ENCODE results near the gene IL1RAPL2. TPM values are rescaled to one million over a fixed set of nuclear protein-coding genes. Genes with fewer than 3 reads are reported as not detected.
A peak's percentile ranks its signal among the peaks of the same experiment; 100 is the strongest.
"Not testable (repeated sequence)": the region's sequence is repeated elsewhere in the genome, so short reads cannot be mapped to it uniquely, and the experiment has no call there.

IL1RAPL2 gene
- total RNA-seq, 1 donor from 2014 or later: 1.8 TPM

DNA sequence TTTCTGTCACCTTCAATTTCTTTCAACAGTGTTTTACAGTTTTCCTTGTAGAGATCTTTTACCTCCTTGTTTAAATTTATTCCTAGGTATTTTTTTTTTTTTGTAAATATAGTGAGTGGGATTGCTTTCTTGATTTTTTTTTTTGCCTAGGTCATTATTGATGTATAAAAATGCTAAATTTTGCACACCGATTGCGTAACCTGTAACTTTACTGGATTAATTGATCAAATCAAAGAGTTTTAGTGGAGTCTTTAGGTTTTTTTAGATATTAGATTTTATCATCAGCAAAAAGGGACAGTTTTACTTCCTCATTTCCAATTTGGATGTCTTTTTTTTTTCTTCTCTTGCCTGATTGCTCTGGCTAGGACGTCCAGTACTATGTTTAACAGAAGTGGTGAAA, 613.6 kb downstream of the IL1RAPL2 start:
- DNase-seq: no peak

DNA sequence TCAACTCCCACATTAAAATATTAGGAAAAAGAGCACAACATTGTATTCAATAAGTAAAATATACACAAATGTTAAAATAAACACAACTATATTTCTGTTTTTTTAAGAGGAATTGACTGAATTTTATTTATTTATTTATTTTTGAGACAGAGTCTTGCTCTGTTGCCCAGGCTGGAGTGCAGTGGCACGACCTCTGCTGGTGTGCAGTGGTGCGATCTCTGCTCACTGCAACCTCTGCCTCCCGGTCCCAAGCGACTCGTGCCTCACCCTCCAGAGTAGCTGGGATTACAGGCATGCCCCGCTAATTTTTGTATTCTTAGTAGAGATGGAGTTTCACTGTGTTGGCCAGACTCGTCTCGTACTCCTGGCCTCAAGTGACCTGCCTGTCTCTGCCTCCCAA, 623.1 kb downstream of the IL1RAPL2 start:
- DNase-seq: no peak

DNA sequence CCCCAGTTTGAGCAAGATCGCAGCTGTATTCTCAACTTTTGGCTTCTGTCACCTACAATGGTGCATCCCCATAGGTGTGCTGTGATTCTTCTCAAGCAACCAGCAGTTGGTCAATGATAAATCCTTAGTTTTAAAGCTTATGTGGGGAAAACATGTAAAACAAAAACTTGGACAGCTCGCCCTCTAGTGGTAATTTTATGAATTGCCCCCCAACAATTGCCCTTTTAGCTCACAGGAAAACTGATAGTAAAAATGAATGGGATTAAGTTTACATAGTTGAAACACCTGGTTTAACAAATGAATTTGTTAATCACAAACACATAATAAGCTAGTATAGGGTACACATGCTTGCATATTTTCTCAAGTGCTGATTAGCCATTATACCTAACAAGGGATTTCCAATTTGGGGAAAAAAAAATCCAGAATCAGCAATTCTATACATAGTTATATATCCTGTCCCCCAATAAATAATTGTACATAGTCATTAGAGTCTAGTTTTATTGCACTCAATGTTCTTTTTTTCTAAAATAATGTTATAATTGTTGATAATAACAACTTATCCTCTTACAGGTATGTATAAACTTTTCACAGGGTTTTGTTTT, 624.4 kb downstream of the IL1RAPL2 start:
- DNase-seq: no peak

DNA sequence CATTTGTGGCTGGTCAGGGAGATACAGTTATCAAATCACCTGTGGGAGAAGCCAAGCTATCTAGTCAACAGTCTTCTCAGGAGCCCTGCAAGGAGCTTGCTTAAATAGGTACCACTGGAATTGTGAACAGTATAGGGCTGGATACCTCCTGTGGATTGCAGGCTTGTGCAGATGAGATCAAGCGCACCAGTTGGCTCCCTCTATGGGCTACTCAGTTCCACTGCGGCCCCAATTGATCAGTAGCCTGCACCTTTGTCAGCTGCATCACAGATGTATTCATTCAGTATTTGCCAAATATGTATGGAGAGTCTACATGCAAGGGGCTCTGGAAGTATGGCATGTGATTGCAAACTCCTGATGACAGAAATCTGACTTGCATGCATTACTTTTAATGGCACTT, 625.9 kb downstream of the IL1RAPL2 start:
- DNase-seq: no peak

DNA sequence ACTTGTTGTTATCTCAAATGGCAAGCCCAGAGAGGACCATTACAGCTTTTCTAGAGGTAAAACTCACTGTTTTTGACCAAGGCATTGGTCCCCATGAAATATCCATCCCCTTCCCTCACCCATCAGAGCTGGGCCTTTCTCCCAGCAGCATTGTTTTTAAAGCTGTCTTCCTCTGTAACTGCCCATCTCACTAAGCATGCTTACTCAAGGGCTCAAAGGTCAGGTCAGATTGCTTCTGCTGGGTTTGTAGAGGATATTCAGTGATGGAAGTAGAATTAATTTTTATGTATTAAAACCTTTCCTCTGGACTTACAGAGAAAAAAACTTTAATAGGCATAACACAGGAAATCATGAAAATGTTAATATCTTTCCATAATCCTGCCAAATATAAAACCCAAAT, 643.4 kb downstream of the IL1RAPL2 start:
- DNase-seq: no peak

DNA sequence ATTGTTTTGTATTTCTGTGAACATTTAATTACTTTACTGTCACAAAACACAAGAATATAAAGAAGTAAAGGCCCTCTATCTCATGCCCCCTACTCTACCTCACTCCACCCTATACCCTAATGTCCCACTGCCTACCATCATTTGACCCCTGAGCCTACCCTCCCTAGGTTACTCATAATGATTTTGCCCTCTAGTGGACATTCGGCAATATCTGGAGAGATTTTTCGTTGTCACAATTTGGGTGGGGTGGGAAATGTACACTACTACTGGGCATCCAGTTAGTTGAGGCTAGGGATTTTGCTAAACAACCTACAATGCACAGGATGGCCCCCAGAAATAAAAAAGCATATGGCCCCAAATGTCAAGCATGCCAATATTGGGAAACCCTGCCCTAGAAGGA, 644.3 kb downstream of the IL1RAPL2 start:
- DNase-seq: no peak

DNA sequence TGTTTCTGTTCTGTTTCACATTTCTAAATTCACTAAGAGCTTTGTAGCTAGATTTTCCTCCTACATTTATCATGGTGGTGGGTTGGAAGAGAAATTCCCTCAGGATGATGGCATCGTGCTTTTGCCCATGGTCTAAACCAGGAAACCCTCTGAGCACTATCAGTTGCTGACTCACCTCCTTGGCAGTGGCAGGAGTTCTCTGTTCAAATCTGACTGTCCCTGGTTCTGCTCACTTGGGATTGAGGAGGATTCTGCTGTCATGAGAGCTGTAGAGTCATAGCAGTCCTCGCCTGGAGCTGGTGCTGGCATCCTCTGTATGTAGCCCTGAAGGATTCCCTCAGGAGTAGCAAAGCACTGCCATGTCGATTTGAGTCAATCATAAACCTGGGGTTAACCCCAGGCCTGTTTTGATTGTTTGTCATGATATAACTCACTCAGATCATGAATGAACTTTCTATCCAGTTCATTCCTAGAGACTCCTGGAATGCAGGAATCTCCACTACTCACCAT, 645.1 kb downstream of the IL1RAPL2 start:
- DNase-seq: no peak

DNA sequence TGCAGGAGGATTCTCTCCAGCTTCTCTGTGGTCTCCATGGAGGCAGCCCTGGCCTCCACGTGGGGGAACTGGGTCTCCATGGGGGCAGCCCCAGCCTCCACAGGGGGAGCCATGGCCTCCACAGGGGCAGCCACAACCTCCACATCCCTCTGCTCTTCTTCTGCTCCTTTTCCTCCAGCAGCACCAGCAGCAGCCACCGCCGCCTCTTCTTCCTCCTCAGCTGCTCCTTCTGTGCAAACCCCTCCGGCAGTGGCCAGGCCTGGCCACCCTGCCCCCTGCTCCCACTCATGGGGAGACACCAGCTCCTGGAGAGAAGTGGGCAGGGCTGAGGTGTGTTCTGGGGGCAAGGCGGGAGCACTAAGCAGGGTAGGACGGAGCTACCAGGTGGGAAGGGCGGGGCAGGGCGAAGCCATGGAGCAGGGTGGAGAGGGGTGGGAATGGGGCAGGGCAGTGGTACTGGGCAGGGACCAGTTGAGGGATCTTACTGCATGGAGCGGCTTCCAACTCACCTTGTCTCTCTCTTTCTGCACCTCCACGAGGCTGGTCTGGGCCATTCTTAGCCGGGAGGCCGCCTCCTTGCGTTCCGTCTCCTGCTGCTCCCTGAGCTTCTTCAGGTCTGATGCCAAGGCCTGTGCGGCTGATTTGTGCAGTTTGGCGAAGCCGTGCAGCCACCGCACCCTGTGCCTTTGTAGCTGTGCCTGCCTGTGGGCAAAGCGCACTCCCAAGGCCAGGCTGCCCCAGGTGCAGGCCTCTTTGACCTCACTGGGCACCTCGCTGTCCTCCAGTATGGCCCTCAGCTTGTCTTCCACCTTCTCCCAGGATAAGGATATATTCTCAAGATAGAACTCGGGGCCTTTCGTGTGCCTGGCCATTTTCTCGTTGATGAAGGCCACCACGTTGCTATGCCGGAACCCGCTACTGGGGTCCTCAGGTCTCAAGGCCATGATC, 653.7 kb downstream of the IL1RAPL2 start:
- no peak for DNase-seq

DNA sequence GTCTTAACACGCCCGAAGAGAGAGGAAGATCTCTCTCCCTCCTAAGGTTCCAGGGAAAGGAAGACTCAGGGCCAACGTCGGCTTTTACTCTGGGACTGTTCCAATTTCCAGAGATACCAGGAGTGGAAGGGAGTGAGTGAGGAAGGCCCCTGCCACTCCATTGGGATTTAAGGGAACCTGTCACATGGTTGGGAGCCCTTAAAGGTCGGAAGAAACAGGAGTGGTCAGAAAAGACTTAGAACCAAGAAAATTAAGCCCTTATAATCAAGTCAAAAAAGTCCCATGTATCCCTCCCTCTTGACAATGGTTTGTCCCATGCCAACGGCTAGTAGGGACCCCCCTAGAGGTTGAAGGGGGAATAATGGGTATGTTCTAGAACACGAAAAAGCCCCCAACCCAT, 654.6 kb downstream of the IL1RAPL2 start, which contains the start of gene TEX13A:
TEX13A (minus strand) TSS at position 59 of the 400 bp plus-strand sequence. CDS start 297 bp downstream, outside the sequence.
- DNase-seq: no peak

DNA sequence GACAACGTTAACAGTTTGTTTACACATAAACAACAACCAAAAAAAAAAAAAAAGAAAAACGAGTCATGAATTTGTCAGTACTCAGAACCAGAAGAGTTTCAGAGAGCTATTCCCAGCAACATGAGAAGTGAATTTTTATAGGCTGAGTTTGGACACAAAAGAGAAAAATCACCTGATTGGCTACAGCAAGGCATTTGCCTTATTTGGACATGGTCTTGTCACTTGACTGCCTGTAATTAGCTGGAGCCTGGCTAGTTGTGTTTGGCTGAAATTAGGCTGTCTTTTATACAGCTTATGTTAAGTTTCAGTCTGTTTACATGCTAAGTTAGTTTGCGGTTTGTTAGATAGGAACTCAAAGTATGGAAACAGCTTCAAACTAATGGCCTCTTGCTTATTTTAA, 655.4 kb downstream of the IL1RAPL2 start:
- no peak for DNase-seq

DNA sequence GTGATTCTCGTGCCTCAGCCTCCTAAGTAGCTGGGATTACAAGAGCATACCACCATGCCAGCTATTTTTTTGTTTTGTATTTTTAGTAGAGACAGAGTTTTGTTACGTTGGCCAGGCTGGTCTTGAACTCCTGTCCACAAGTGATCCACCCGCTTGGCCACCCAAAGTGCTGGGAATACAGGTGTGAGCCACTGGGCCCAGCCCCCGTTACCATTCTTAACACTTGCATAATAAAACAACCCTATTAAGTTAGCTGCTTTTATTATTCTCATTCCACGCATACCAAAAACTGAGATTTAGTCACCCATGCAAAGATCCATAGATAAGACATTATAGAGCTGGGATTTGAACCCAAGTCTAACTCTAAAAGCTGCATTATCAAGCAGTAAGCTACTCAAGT, 660.5 kb downstream of the IL1RAPL2 start:
- DNase-seq: no peak

DNA sequence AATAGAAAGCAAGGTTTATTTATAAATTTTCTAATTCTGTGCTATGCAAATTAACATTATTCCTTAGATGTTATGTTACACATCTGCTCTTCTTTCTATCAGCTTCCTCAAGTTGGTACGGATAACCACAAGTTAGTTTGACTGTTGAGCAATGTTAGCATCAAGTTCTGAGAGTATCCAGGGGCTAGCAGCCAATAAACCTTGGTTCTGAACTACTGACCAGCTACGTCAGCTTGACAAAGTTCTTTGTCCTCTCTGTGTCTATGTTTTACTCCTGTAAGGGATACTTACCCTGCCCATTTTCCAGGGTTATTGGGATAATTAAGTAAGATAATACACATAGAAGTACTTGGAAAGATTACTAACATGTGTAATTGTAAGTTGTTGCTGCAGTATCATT, 662.6 kb downstream of the IL1RAPL2 start:
- no peak for DNase-seq

DNA sequence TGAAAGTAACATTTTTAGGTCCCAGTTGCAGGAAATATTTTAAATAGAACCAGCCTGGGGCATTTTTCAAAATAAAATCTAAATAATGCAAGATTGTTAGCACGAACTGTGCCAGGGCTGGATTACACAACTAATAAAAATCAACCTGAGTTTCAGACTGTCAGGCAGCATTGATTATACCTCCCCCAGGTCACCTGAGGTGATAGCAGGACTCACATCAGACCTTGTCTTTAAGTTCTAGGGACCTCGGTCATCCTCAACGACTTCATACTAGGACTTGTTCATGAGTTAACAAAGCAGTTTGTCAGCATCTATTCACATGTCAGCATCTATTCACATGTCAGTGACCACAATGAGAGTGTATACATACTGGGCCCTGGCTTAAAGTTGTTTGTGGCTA, 663.1 kb downstream of the IL1RAPL2 start:
- no peak for DNase-seq

DNA sequence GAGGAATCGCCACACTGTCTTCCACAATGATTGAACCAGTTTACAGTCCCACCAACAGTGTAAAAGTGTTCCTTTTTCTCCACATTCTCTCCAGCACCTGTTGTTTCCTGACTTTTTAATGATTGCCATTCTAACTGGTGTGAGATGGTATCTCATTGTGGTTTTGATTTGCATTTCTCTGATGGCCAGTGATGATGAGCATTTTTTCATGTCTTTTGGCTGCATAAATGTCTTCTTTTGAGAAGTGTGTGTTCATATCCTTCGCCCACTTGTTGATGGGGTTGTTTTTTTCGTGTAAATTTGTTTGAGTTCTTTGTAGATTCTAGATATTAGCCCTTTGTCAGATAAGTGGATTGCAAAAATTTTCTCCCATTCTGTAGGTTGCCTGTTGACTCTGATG, 671.4 kb downstream of the IL1RAPL2 start:
- not testable (repeated sequence) for DNase-seq

DNA sequence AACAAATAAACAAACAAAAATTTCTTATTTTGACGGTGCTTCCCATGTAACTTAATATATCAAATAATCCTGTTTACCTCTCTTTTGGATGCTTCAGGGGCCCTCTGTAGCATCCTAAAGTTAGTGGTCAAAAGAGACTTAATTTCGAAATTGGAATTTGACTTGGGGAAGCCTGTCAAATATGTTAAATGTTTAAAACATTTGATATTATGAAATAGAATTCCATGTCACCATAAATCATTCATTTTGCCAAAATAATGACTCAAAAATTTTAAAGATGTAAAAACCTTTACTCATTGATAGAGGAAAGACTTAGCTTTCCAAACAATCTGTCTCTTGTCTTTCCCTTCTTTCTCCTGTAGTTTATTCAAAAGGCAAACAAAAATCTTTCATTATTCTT, 675.1 kb downstream of the IL1RAPL2 start:
- no peak for DNase-seq

DNA sequence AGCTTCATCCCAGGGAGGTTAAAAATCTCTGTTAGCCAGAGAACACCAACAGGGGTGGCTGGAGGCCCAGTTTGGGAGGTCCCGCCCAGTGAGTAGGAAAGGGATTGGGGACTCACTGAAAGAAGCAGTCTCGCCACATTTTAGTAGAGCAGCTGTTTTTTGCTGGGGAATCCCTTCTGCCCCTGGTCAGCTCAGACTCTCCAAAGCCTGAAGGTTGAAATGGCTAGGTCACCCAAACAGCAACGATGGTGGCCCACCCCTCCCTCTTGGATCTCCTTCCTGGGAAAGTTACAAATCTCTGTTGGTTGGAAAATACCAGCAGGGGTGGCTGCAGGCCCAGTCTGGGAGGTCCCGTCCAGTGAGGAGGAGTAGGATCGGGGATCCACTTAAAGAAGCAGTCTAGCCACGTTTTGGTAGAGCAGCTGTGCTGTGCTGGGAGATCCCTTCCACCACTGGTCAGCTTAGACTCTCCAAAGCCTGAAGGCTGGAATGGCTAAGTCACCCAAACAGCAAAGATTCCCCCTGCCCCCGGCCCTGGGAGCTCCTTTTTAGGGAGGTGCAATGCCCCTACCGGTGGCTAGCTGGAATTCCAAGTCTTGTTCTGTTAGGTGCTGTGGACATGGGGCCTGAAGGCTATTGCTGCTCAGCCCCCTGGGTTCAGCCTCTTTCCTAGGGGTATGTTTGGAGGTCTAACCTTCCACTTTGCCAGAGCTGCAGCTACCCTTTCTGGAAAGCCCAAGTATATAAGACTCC, 694.5 kb downstream of the IL1RAPL2 start:
- DNase-seq: no peak

DNA sequence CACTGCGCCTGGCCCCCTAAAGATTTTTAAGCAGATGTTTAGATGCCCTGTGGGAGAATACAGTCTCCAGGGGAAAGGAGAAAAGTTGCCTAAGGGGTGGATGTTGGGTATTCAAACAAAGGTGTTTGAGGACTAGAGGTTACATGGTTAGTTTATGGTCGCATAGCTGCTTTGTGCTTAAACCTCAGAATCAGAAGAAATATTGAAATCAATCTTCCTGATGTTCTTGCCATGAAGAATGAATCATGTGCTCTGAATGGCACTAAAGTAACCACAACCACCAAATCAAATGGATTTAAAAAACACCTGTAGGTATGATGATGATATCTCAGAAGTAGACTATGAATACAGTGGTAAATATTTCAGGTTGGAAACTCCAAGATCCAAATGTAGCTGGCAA, 697.2 kb downstream of the IL1RAPL2 start:
- DNase-seq: no peak

DNA sequence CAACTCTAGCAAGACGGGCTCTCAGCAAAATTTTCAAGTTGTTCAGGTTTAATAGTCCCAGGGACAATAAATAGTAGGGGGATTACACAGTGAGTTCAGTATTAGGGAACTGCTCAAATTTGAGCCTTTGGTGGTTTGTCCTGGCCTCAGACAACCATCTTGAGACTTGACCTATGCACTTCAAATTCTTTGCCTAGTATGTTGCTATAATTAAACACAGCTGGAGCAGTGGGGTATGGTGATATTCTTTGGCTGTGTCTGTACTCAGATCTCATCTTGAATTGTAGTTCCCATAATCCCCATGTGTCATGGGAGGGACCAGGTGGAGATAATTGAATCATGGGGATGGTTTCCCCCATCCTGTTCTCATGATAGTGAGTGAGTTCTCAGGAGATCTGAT, 697.8 kb downstream of the IL1RAPL2 start:
- no peak for DNase-seq

DNA sequence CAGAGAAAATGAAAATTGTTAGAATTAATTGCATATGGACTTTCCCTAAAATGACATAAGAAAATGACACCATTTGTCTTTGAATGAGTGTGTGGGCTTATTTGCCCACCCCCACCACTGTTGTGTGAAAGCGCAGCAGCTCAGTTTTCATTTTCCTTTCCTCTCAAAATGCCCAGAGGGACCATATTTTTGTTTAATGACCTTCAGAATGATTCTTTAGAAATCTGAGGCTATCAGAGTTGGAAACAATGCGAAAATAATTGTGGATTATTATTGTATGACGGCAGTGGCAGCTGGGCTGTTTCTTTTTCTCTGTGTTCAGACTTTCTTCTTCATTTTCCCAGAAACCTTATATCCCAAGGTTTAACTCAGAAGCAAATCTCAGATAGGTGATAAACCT, 699.1 kb downstream of the IL1RAPL2 start:
- peak; percentile 28 for DNase-seq

DNA sequence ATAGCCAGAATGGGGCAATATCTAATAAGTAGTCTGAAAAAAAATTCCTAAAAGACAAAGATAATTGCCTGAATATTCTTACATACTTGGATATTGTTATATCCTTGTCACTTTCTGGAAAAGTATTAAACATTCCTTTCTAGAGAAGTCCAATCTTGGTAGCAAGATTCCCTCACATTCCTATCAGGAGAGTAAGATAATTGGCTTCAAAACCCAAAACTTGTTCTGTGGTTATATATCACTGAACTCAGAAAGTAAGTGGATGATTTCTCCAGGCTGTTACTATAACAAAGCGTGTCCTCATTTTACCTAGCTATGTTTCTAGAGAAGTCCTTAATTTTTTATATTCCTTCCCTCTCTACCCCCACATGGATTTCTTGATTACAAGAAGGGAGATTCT, 700.5 kb downstream of the IL1RAPL2 start:
- DNase-seq: no peak

DNA sequence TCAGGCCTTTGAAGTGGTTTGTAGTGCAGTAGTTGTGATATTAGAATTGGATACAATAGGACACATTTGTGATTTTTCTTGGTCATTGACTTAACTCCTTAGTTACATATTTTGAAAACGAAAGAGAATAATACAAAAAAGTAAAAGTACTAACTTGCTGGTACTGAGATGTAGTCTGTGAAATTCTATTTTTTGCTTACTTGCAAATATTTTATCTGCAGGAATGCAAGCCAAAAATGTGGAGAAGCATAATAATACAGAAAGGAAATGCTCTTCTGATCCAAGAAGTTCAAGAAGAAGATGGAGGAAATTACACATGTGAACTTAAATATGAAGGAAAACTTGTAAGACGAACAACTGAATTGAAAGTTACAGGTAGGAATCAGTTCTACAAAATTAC, 701.2 kb downstream of the IL1RAPL2 start:
- no peak for DNase-seq

DNA sequence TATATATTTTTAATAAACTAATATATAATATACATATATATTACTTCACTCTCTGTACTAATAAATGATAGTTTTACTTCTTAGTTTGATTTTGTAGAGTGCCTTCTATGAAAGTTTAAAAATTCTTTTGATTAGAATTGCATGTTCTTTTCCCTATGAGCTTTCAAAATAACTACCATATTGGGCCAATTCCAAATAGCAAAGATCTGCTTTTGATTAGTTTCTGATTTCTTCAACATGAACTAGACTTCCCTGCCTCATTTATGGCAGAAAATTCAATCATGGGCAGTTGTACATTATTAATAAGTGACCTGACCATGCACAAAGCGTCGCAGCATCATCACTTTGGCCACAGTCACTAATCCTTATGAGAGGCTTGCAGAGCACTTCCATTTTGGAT, 703.4 kb downstream of the IL1RAPL2 start:
- peak; percentile 3 for DNase-seq

DNA sequence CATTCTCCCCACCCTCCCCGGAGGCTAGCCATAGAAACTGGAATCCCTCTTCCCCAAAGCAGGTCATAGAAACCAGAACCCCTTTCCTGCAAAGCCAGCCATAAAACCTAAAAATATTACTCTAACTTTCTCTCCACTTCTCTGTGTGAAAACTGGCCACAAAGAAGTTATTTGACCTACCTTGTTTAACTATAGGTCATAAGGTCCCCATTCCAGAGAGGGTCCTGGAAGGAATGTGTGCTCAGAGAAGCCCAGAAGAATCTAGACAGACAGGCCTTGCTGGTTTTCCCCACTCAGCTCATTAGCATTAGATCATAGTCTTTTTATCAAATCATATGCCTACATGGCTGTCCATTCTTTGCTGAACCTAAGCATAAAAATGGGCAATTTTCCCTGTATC, 707.3 kb downstream of the IL1RAPL2 start:
- DNase-seq: no peak
